Ammon's horn (tissue), 1 donor: ENCODE results near the gene TRIM43.
"Not testable (repeated sequence)": the region's sequence is repeated elsewhere in the genome, so short reads cannot be mapped to it uniquely, and the experiment has no call there.

Experiments
- DNase-seq: peaks from one replicate; pipeline ENCODE4 v3.0.0-alpha.2; 2016; ENCODE audit warnings: low spot score

Gene TRIM43

DNA sequence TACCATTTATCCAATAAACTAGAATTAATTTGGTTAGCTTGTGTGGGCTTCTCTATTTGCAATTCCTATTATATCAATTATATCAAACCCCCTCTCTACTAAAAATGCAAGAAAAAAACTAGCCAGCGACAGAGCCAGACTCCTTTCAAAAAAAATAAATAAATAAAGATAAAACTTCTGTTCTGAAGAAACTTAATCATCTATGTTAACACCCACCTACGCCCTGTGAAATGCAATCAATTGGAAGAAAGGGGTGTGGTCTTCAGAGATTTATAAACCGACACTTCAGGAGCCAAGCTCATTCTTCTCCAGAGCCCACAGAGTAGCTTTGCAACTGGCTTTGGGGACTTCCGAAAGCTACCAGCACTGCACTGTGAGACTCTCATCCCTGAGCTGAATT, at the start of gene TRIM43:
Gene TRIM43, plus strand, starts transcription at position 301 of the 400 bp plus-strand sequence. CDS start 2,023 bp downstream, outside the sequence.
- not testable (repeated sequence) for DNase-seq

- DNase-seq: no peak
Observed at GRCh38 chr2:95551055-95551568, 40.7 kb upstream of the TRIM43 start.

DNA sequence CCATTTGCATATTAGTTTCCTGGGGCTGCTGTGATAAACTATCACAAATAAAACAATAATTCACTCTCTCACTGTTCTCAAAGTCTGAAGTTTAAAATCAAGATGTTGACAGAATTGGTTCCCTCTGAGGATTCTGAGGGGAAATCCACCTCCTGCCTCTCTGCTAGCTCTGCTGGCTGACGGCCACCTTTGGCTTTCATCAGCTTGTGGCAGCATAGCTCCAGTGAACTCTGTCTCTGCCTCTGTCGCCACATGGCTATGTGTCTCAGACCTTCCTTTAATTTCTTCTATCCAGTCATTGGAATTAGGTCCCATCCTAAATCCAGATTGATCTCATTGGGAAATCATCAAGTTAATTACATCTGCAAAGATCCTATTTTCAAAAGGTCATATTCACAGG, 38.9 kb upstream of the TRIM43 start:
- DNase-seq: peak; percentile 69

DNA sequence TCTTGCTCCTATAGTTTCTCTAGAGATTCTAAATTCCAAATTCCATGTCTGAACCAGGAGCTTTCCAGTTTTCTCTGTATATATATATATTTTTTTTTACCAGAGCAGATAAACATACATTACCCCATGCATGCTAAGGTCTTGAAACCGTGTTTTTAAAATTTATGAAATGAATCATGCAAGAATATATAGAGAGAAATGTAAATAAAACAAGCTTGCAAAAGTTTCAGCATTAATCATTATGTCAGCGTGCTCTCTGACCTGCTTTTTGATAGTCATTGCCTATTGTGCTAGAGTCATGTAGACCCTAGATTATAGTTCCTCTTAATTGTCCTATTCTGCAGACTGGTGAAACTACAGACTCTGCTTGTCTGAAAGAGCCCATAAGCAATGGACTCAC, 22.6 kb upstream of the TRIM43 start:
- no peak for DNase-seq

GRCh38 chr2:95573866-95574265, 17.9 kb upstream of the TRIM43 start:
- no peak for DNase-seq

DNA sequence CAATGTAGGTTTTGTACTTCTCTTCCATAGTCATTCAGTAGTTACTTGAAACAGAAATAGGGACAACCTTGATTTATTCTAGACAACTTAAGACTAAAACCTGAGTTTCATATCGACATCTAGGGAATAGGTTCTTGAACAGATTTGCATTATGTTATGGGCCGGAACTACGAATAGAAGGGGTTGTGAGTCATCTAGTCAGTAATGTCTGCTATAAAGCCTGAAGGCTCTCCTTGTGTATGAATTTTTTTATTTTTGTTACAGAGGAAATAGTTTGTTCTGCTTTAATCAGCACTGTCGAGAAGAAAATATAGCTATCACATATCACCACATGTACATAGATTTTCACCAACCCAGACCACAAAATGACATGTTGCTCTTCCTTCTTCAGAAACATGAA, 17.3 kb upstream of the TRIM43 start:
- no peak for DNase-seq

DNA sequence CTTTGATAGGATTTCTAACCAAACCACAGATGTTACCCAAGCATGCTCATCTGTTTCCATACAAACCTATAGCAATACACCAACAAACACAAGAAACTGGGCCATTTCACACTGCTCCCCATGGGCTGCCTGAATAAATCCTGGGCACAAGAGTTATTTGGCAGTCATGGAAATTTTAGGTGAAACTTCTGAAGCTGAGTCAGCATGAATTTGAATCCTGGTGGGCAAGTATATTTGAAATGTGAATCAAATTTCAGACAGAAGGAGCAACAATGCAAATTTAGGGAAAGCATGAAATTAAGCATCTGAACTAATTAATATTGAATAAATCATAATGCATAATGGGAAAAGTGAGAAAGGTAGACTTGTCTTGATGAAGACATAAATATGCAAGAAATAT, 15.9 kb upstream of the TRIM43 start:
- DNase-seq: no peak

GRCh38 chr2:95578539-95578938, 13.3 kb upstream of the TRIM43 start:
- no peak for DNase-seq

DNA sequence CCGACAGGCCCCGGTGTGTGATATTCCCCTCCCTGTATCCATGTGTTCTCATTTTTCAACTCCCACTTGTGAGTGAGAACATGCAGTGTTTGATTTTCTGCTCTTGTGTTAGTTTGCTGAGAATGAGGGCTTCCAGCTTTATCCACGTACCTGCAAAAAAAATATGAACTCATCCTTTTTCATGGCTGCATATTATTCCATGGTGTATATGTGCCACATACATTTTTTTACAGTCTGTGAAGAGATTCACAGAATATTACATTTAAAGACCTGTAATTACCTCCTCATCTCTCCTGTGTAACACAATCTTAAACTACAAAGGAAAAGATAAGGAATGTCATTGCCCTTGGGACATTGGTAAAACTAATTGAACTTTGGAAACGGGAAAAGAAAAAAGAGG, 8.3 kb upstream of the TRIM43 start:
- not testable (repeated sequence) for DNase-seq

DNA sequence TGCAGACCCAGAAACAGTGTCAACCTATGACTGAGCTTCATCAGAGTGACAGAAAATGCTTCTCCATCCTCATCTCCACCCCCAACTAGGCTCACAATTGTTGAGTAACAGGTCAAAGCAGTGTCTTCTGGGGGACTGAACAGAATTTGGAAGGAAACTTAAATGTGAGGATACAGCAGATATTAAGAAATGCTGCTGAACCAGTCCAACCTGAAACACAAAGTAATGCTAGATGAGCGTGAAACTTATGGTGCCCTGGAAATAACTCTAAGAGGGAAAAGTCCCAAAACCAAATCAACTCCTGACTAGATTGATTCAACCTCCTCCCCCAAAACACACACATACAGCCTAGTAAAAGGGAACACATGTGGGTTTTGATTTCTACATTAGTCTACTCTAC, 7.5 kb upstream of the TRIM43 start:
- not testable (repeated sequence) for DNase-seq

DNA sequence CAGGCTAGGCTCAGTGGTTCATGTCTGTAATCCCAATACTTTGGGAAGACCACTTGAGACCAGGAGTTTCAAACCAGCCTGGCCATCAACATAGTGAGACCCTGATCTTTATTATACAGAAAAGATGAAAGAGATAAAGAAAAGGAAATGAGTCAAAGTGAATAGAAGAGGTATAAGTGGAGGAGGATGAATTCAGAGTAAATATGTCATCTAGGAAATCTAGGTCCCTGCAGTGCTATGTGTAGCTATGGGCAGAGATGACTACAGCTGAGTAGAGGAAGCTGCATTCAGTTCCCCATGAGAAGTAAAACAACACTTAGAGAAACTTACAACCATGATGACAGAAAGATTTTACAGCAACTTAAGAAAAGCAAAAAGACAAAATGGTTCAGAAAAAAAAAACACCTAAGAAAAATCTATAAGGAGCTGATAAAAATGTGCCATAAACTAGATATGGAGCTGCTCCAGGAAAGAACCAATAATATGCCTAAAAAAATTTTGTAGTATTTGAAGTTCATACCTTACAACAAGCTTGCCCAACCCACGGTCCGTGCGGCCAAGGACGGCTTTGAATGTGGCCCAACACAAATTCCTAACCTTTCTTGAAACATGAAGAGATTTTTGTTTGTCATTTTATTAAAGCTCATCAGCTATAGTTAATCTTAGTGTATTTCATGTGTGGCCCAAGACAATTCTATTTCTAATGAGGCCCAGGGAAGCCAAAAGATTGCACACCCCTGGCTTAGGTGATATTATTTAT, 1.8 kb upstream of the TRIM43 start:
- not testable (repeated sequence) for DNase-seq

GRCh38 chr2:95592973-95593372, 1.2 kb downstream of the TRIM43 start:
- DNase-seq: not testable (repeated sequence)

DNA sequence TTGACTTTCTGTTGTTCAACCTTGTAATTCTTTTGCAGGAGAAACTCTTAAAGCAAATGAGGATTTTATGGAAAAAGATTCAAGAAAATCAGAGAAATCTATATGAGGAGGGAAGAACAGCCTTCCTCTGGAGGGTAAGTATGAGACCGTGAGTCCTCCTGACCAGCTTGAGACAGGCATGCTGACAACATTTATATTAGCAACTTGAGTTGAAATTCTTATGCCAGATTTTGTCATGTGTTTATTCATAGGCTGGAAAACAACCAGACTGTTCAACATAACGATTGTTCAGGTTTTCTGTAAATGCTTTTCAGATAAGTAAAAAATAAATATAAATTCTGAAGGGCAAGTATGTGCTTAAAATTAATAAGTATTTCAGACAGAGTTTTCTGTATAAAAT, 3.2 kb downstream of the TRIM43 start:
- DNase-seq: not testable (repeated sequence)

- not testable (repeated sequence) for DNase-seq
Observed at GRCh38 chr2:95601301-95601700, 9.5 kb downstream of the TRIM43 start.

- not testable (repeated sequence) for DNase-seq
Observed at GRCh38 chr2:95602146-95602545, 10.3 kb downstream of the TRIM43 start.

GRCh38 chr2:95608356-95608755, 16.6 kb downstream of the TRIM43 start:
- DNase-seq: not testable (repeated sequence)

- DNase-seq: not testable (repeated sequence)
Observed at GRCh38 chr2:95609764-95610163, 18.0 kb downstream of the TRIM43 start.

- not testable (repeated sequence) for DNase-seq
Observed at GRCh38 chr2:95613048-95613447, 21.2 kb downstream of the TRIM43 start.

GRCh38 chr2:95622728-95623127, 30.9 kb downstream of the TRIM43 start:
- DNase-seq: not testable (repeated sequence)

- not testable (repeated sequence) for DNase-seq
Observed at GRCh38 chr2:95630987-95631386, 39.2 kb downstream of the TRIM43 start.

GRCh38 chr2:95633626-95634259, 41.9 kb downstream of the TRIM43 start:
- not testable (repeated sequence) for DNase-seq

- not testable (repeated sequence) for DNase-seq
Observed at GRCh38 chr2:95640515-95641288, 48.9 kb downstream of the TRIM43 start.

GRCh38 chr2:95641289-95641575, 49.4 kb downstream of the TRIM43 start:
- DNase-seq: not testable (repeated sequence)
